Left renal pelvis (tissue), 4 donors: Measurements from ENCODE around the gene NPIPB9. TPM values are rescaled to one million over a fixed set of nuclear protein-coding genes. Genes with fewer than 3 reads are reported as not detected.
"Not testable (repeated sequence)": the region's sequence is repeated elsewhere in the genome, so short reads cannot be mapped to it uniquely, and the experiment has no call there.

Source experiments
- DNase-seq, 4 donors: peaks; one replicate each; pipeline ENCODE4 v3.0.0-alpha.2; 2013; ENCODE audit warnings: low read depth in 4 of 4, low spot score in 3 of 4
- polyA plus RNA-seq, 4 donors: library from polyadenylated mRNA; unstranded; fragments of 120-200 nt; gene quantifications; one replicate each; pipeline ENCODE4 v1.2.1, GENCODE V29; 2013; ENCODE audit not compliant: insufficient read length in 4 of 4

Gene NPIPB9
- polyA plus RNA-seq, result 1 to 10 TPM in 3 of 4 donors, under 1 TPM in 1; 0.70 to 3.8 (median 1.9) TPM

DNA sequence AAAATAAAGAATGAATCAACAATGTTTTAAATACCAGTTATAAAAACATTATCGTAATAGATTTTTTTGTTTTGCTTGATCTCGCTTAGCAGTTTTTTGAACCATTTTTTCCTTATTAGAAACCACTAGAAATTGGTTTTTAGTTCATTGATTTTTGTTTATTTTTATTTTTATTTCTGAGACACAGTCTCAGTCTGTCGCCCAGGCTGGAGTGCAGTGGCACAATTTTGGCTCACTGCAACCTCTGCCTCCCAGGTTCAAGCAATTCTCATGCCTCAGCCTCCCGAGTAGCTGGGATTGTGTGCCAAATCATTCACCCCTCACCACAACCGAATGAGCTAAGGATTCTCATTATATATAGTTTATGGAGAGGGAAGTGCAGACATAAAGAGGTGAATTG lies at the start of gene NPIPB9:
Gene NPIPB9 (plus strand): TSS at position 301 of the 400 bp plus-strand sequence.
- DNase-seq, result not testable (repeated sequence)

DNA sequence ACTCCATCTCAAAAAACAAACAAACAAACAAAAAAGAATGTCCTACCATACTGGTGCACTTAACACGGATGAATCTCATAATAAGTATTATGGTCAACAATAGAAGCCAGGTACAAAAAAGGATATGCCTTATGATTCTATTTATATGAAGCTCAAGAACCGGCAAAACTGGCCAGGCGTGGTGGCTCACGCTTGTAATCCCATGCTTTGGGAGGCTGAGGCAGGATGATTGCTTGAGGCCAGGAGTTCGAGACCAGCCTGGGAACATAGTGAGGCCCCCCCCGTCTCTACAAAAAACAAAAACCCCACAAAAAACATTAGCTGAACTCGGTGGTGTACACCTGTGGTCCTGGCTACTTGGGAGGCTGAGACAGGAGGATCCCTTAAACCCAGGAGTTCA lies 47.3 kb upstream of the NPIPB9 start:
- not testable (repeated sequence) for DNase-seq

DNA sequence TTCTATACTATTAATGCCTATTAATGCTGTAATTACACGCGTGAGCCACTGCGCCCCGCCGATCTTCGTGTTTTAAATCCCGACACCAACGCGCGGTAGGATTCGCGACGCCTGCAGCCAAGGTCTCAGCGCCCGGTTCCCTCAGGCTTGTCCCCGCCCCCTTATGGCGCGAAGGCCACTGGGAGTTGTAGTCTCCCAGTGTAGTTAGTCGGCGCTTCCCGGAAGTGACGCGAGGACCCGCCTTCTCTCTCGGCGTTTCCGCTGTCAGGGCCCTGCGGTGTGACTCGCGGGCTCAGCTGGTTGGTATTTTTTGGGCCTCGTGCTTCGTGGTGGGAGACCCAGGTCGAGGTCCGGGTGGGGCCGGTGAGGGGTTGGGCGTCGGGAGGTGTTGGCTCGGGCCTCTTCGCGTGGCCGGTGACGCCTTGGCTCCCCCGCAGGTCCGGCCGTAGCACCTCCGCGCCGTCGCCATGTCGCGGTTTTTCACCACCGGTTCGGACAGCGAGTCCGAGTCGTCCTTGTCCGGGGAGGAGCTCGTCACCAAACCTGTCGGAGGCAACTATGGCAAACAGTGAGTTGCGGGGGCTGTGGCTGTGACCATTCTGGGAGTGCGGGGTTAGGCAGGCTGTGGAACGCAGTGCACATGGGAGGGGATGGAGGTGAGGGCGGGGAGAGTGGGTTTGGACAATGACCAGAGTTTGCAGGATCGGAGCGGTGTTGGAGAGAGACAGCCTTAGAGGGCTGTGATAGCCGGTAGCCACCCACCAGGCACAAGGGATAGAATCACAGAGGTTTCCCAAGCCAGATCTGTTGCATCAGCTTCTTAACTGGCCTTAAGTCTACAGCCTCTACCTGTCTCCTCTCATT lies 40.1 kb upstream of the NPIPB9 start, which contains the start of gene EIF3C:
Gene EIF3C (plus strand): TSS at position 245 of the 864 bp plus-strand sequence. CDS start 223 bp downstream, at position 468.
- not testable (repeated sequence) for DNase-seq

DNA sequence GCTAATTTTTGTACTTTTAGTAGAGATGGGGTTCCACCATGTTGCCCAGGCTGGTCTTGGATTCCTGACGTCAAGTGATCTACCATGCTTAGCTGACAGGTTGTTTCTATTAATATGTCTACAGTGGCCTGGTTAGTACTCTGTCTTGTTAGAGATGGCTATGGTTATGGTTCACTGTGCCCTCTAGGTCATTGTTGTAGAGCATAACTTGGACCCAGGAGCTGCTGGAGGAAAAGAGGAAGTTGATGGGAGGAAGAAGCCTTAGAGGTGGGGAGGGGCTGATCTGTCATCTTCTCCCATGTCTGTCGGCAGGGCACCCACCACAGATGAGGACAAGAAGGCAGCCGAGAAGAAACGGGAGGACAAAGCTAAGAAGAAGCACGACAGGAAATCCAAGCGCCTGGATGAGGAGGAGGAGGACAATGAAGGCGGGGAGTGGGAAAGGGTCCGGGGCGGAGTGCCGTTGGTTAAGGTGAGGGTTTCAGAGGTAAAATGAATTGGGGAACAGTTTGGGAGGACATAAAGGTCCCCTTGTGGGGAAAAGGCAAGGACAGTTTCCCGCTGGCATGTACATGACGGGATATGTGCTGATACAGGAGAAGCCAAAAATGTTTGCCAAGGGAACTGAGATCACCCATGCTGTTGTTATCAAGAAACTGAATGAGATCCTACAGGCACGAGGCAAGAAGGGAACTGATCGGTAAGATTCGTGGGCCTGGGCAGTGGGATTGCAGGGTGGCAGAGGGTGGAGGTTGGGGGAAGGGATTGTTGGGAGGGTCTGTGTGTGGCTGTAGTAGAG lies 28.5 kb upstream of the NPIPB9 start:
- DNase-seq, result not testable (repeated sequence)

DNA sequence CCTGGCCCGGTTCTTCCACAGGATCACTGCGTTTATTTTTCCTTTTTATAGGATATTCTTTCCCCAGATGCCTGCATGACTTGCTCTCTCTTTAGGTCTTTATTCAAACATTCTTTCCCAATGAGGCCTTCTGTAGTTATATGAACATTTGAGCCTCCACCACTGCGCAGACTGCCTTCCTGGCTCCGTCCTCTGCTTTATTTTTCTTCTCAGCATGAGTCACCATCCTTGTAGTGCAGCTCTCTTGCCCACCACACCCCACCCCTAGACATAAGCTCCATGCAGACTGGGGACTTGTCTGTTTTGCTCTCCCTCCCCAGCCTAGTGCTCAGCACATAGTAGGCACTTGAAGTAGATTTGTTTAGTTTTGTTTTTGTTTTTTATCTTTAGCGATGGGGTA lies 20.3 kb upstream of the NPIPB9 start:
- not testable (repeated sequence) for DNase-seq

DNA sequence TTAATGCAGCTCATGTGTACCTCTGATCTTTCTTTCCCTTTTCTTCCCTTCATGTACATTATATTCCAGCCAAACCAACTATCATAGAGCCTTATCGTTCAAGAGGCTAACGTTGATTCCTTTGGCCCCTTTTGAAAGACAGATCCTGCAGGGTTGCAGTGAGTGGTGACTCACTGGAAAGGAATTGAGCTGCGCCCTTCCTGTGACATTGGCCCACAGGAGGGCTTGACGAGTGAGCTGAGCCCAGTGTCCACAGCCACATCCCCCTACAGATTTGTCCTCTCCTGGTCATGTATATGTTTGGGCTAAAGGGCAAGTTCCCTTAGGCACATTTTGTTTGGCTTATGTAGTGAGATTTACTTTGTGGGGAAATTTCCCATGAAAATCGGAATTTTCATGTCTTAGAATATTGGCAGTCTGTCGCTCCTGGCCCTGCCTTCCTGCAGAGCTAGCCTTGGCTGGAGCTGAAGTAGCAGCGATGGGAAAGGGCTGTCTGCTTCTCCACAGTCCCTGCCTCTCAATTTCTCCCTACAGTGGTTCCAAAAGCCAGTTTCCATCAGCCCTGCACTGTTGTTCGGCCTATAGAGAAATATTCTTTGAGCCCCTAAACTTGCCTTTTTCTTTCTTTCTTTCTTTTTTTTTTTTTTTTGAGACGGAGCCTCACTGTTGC lies 19.0 kb upstream of the NPIPB9 start:
- DNase-seq, result not testable (repeated sequence)

DNA sequence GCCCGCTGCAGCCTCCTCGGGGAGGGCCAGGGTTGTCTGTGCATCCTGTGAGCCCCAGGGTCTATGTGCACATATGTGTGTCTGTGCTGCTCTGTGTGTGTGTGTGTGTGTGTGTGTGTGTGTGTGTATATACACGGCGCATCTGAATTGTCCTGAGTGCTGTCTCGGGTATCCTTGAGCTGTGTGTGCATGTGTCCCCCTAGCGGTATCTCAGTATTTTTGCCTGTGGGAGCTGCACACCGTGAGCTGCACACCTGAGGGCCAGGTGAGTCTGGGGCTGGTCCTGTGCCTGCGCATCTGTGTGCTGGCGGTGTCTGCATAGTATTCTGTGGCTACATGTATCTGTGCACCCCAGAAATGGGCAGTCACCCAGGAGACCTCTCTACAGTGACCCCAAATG lies 11.8 kb upstream of the NPIPB9 start:
- DNase-seq, result not testable (repeated sequence)

DNA sequence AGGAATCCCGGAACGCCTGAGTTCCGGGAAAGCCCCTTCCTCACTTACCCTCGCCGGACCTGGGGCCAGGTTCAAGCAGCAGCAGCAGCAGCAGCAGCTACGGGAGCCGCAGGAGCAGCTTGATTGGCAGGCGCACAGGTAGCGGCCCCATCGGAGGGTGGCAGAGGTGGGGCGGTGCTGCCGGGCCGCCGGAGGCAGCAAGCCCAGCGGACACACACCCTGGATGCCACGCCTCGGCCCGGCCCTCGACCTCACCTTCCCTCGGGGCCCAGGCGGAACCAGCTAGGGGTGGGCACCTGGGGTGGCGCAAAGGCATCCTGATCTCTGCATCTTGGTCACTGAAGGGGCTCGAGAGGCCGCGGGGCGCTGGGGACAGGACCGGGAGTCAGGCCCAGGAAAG lies 11.0 kb upstream of the NPIPB9 start:
- not testable (repeated sequence) for DNase-seq

DNA sequence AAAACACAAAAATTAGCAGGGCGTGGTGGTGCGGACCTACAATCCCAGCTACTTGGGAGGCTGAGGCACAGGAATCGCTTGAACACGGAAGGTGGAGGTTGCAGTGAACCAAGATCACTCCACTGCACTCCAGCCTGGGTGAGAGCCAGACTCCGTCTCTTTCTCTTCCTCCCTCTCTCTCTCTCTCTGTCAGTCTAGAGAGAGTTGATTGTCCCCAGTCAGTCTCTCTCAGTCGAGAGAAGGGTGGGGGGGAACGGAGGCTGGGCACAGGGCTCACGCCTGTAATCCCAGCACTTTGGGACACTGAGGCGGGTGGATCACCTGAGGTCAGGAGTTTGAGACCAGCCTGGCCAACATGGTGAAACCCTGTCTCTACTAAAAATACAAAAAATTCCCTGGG lies 10.3 kb upstream of the NPIPB9 start:
- DNase-seq, result not testable (repeated sequence)

DNA sequence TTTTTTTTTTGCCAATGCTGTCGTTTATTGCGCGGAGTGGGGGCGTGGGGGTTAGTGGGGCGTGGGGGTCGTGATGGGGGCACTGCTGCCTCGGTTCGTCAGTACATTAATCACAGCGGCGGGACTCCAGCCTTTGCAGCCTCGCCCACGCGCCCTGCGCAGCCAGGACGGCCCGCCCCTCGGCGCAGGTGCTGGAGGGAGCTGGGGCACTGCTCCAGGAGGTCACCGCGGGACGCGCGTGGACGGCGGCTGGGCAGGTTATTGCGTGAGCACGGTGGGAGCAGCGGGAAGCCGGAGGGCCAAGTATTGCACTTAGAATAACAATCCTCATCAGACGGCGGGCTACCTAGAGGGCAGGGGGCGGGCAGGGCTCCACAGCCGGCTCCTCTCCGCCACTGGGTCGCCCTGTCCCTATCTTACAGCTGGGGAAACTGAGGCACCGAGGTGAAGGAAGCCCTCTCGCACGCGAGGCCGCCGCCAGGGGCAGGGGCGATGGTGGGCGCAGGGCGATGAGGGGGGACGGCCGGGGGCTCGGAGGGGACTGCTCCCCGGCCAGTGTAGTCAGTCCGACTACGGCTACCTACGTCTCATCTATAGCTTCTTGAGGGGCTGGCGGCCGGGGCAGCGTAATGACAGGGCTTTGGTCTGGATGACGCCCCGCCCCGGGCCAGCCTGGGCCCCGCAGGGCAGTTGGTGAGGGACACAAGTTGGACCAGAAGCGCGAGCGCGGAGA lies 4.8 kb upstream of the NPIPB9 start:
- DNase-seq, result not testable (repeated sequence)

DNA sequence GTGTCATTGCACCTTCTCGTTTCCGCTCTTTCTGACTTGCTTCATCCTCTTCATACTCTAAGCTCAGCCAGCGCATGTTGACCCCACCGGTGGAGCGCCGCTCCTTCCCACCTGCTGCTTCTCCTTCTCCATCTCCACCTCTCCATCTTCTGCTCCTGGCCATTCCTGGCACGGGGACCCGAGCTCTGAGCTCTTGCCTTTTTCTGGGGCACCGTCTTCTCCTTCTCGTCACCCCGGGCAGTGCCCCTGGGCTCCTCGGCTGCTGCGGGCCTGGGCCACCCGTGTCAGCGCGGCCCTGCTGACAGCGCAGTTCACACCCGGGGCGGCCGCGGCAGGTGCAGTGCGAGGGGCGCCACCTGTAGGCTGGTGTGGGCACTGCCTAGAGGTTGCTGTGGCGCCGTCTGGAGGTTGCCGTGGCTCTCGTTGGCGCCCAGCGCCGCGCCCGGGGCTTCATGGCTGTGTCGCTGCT lies 1.6 kb upstream of the NPIPB9 start:
- DNase-seq, result not testable (repeated sequence)

DNA sequence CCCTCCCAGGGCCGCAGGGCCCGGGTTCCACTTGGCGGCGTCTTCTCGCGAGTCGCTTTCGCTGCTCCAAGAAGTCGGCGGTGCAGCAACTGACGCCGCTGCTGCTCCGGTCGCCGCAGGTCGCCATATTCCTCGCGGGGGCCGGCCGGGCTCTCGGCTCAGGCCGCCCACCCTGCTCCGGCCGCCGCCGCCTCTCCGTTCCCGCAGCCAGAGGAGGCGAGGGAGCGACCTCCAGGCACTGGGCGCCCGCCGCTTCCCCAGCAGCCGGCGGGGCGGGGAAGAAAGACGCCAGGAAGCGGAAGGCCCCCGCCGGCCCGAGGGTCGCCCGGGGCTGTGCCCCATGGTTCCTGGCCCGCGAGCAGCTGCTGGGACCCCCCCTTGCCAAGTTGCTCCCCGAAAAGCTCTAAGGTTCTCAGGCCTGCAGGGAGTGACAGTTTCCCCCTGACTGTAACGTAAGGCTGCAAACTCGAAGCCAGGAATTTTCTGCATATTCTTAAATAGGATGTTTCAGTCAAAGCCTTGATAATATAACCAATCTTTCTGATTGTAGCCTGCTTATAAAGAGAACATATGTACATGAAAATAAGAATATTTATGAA lies 1.0 kb upstream of the NPIPB9 start:
- not testable (repeated sequence) for DNase-seq

DNA sequence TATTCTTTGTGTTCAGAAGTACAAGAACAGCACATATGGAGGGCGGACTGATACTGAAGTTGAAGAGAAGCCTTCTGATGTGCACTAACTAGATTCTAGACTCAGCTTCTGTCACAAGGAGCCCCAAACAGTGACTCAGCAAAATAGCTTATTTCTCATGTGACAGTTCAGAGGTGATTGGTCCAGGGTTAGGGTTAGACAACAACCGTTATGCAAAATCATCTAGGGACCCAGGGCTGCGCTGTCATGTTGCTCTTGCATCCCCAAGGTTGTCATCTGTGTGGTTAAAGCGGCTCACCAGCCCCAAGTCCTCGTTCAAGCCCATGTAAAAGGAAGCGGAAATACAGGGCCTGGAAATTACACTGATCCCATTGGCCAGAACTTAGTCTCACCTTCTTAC lies 30.1 kb downstream of the NPIPB9 start:
- not testable (repeated sequence) for DNase-seq

DNA sequence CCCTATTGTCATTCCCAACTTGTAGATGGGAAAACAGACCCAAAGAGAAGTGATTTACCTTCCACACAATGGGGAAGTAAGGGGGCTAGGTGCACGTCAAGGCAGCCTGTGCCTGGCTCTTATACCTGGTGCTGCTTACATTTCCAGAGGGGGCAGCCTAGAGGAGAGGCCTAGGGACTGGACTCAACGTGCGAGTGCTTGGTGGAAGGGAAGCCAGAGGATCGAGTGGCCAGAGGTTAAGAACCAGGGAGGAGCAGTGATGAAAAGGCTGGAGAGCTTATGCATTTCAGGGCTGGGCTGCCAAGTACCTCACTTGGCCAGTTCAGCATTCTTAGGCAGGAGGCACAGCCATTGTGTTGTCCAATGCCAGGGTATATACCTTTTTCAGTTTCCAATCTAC lies 30.8 kb downstream of the NPIPB9 start:
- DNase-seq, result not testable (repeated sequence)

DNA sequence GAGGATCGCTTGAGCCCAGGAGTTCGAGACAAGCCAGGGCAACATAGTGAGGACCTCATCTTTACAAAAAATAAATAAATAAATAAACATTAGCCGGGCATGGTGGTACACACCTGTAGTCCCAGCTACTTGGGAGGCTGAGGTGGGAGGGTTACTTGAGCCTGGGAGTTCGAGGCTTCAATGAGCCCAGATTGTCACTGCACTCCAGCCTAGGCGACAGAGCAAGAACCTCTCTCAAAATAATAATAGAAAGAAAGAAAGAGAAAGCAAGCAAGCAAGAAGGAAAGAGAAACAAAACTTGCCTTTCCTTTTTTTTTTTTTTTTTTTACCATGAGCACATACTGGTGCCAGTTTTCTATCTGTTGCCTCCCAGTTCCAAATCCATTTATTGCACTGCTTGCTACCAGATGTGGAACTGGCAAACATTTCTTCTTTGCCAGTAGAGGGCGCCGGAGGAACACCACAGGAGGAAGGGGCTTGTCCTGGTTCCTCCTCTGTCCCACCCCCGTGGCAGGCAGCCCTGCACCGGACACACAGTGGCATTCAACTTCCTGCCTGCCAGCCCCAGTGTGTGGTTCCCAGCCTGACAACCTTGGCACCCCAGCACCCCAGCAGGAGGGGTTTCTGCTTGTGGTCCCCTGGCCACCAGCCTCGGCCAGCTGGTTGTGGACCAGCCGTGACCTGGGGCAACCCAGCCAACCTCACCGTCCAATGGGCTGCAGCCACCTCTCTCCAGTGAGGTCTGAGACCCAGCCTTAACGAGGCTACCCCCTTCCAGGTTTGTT lies 50.8 kb downstream of the NPIPB9 start:
- peak in 3 of 4 donors; percentile 33 to 70 (median 70) for DNase-seq

DNA sequence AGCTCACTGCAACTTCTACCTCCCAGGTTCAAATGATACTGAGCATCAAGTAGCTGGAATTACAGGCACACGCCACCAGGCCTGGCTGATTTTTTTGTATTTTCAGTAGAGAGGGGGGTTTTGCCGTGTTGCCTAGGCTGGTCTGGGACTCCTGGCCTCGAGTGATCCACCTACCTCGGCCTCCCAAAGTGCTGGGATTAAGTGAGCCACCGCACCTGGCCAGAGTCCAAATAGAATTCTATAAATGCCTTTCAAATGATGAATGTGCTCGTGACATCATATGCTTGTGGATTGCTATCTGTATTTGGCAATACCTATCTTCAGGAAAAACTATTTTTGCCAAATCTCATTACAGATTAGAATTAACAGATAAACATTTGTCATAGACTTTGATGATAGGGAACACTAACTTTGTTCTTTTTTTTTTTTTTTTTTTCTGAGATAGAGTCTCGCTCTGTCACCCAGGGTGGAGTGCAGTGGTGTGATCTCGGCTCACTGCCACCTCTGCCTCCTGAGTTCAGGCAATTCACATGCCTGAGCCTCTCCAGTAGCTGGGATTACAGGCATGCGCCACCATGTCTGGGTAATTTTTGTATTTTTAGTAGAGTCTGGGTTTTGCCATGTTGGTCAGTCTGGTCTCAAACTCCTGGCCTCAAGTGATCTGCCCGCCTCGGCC lies 56.0 kb downstream of the NPIPB9 start:
- DNase-seq, result not testable (repeated sequence)

DNA sequence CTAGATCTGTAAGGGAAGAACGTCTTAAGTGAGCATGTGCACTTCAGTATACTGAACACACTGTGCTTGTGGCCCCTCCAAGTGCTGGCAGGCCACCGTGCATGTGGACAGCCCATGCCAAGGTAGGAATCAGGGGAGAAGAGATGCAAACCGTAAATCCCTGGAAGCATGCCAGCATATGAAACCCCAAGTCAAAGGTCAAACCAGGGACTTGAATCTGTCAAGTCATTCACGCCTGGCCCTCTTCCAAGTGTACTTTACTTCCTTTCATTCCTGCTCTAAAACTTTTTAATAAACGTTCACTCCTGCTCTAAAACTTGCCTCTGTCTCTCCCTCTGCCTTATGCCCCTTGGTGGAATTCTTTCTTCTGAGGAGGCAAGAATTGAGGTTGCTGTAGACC lies 68.4 kb downstream of the NPIPB9 start:
- no peak for DNase-seq

DNA sequence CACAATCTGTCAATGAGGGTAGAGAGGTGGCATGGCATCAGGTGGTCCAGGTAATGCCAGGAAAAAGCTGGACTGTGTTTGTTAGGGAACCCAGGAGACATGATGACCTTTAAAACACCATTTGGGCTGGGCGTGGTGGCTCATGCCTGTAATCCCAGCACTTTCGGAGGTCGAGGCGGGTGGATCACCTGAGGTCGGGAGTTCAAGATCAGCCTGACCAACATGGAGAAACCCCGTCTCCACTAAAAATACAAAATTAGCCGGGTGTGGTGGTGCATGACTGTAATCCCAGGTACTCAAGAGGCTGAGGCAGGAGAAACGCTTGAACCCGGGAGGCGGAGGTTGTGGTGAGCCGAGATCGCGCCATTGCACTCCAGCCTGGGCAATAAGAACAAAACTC lies 69.0 kb downstream of the NPIPB9 start:
- not testable (repeated sequence) for DNase-seq
